ENCODE measurements around the gene CRYBA4. TPM values are rescaled to one million over a fixed set of nuclear protein-coding genes. Genes with fewer than 3 reads are reported as not detected.

The CRYBA4 gene
- total RNA-seq, 1 donor from 2014 or later = 1.0 TPM

GRCh38 chr22:26667140-26667539 lies 45.4 kb downstream of the CRYBA4 start:
- no peaks in the 10 kb centered on the region for H3K36me3 Mint-ChIP-seq
- no peak for DNase-seq (ENCODE audit: extremely low spot score, unreplicated experiment)
- H3K9me3 Mint-ChIP-seq = no peaks in the 10 kb centered on the region
- H3K27ac Mint-ChIP-seq = no peak overlapping the region
- no peak for TF ChIP-seq CTCF (conservative IDR thresholded peaks at IDR 0.05)
- H3K4me3 Mint-ChIP-seq = no peak overlapping the region
- H3K27me3 Mint-ChIP-seq = peaks cover 13% of the 10 kb centered on the region
- peaks cover 2% of the 10 kb centered on the region for H3K4me1 Mint-ChIP-seq (ENCODE audit: unreplicated experiment)

- Mint-ChIP-seq H3K4me1 (ENCODE audit: unreplicated experiment) (peaks cover 17% of the 10 kb centered on the region), H3K36me3 (no peaks in the 10 kb centered on the region), H3K9me3 (peaks cover 3% of the 10 kb centered on the region), H3K27ac (no peak overlapping the region), H3K27me3 (peaks cover 9% of the 10 kb centered on the region), H3K4me3 (no peak overlapping the region)
- no peak for DNase-seq (ENCODE audit: extremely low spot score, unreplicated experiment)
- TF ChIP-seq CTCF (conservative IDR thresholded peaks at IDR 0.05) = peak; percentile 64
Observed at GRCh38 chr22:26669060-26669481, 47.3 kb downstream of the CRYBA4 start.

- H3K4me3 Mint-ChIP-seq = peak overlapping the region; percentile 15
- peaks cover 3% of the 10 kb centered on the region for H3K9me3 Mint-ChIP-seq
- peaks cover 3% of the 10 kb centered on the region for H3K27me3 Mint-ChIP-seq
- peak overlapping the region; percentile 11 for H3K27ac Mint-ChIP-seq
- TF ChIP-seq CTCF (conservative IDR thresholded peaks at IDR 0.05) = no peak
- peaks cover 23% of the 10 kb centered on the region for H3K4me1 Mint-ChIP-seq (ENCODE audit: unreplicated experiment)
- no peak for DNase-seq (ENCODE audit: extremely low spot score, unreplicated experiment)
- H3K36me3 Mint-ChIP-seq = peaks cover 1% of the 10 kb centered on the region
Observed at GRCh38 chr22:26670459-26670858, 48.7 kb downstream of the CRYBA4 start.

GRCh38 chr22:26671317-26672059 lies 49.7 kb downstream of the CRYBA4 start:
- Mint-ChIP-seq H3K27me3 (peaks cover 3% of the 10 kb centered on the region), H3K4me1 (ENCODE audit: unreplicated experiment) (peaks cover 23% of the 10 kb centered on the region), H3K4me3 (peak overlapping the region; percentile 23), H3K9me3 (peaks cover 3% of the 10 kb centered on the region), H3K27ac (no peak overlapping the region), H3K36me3 (peaks cover 6% of the 10 kb centered on the region)
- no peak for TF ChIP-seq CTCF (conservative IDR thresholded peaks at IDR 0.05)
- DNase-seq (ENCODE audit: extremely low spot score, unreplicated experiment) = no peak

- Mint-ChIP-seq H3K4me3 (peak overlapping the region; percentile 97), H3K36me3 (peaks cover 6% of the 10 kb centered on the region), H3K9me3 (peaks cover 3% of the 10 kb centered on the region), H3K27me3 (peaks cover 3% of the 10 kb centered on the region), H3K4me1 (ENCODE audit: unreplicated experiment) (peaks cover 23% of the 10 kb centered on the region), H3K27ac (peak overlapping the region; percentile 99)
- DNase-seq (ENCODE audit: extremely low spot score, unreplicated experiment) = no peak
- TF ChIP-seq CTCF (conservative IDR thresholded peaks at IDR 0.05) = no peak
Observed at GRCh38 chr22:26672060-26672471, 50.3 kb downstream of the CRYBA4 start.

Measured in type B pancreatic cell (in vitro differentiated cells).